Pulmonary artery endothelial cell (primary cell): Measurements from ENCODE around the gene KHSRP. TPM values are rescaled to one million over a fixed set of nuclear protein-coding genes. Genes with fewer than 3 reads are reported as not detected.

Experiments
- total RNA-seq: library from RNA; depleted of rRNA; stranded (reverse); fragments of >200 nt; gene quantifications from 2 replicates; pipeline ENCODE4 v1.2.3, GENCODE V29; 2014

Gene KHSRP
- total RNA-seq, 1 donor from 2014 or later = 152 TPM

Other genes with a start within 250 kb of the KHSRP start
- 6.0 and 7.6 TPM in 2 replicates for gene MLLT1, start 144.8 kb downstream of the KHSRP start, total RNA-seq
- gene ACER1, start 91.2 kb downstream of the KHSRP start, total RNA-seq = not detected in 2 replicates
- 66.8 and 68.6 TPM in 2 replicates for gene CLPP, start 63.3 kb downstream of the KHSRP start, total RNA-seq
- 15.8 and 26.6 TPM in 2 replicates for gene ALKBH7, start 52.0 kb downstream of the KHSRP start, total RNA-seq
- 0.73 and 1.3 TPM in 2 replicates for gene PSPN, start 48.9 kb downstream of the KHSRP start, total RNA-seq
- 56.8 and 65.9 TPM in 2 replicates for gene GTF2F1, start 31.6 kb downstream of the KHSRP start, total RNA-seq
- gene SLC25A41, start 9.0 kb upstream of the KHSRP start, total RNA-seq = 0.07 TPM in 1 of 2 replicates, not detected in the other
- gene SLC25A23, start 35.0 kb upstream of the KHSRP start, total RNA-seq = 24.1 and 32.5 TPM in 2 replicates
- gene CRB3, start 39.5 kb upstream of the KHSRP start, total RNA-seq = 0.11 and 0.13 TPM in 2 replicates
- gene DENND1C, start 57.0 kb upstream of the KHSRP start, total RNA-seq = not detected in 2 replicates
- gene TUBB4A, start 77.5 kb upstream of the KHSRP start, total RNA-seq = 0.26 TPM in 1 of 2 replicates, not detected in the other
- 0.40 and 0.53 TPM in 2 replicates for gene TNFSF9, start 106.2 kb upstream of the KHSRP start, total RNA-seq
- not detected in 2 replicates for gene CD70, start 166.3 kb upstream of the KHSRP start, total RNA-seq
- gene TNFSF14, start 245.3 kb upstream of the KHSRP start, total RNA-seq = not detected in 2 replicates